HAP-1 (cell line): ENCODE results near the gene GLIS2.
"Not testable (repeated sequence)": the region's sequence is repeated elsewhere in the genome, so short reads cannot be mapped to it uniquely, and the experiment has no call there.

Experiments used
- DNase-seq, 2 experiments: peaks; one replicate each; pipeline ENCODE4 v3.0.0-alpha.2; 2016 to 2020; ENCODE audit warnings: low spot score in 2 of 2
- H3K27me3 ChIP-seq: fragments of 250-450 bp; sonication (Bioruptor Pico); 2 replicates; pipeline ENCODE4 v1.5.1; 2020; ENCODE audit warnings: low read depth, mild to moderate bottlenecking, moderate library complexity
- H3K36me3 ChIP-seq: fragments of 250-450 bp; sonication (Bioruptor Pico); replicated peaks from 2 replicates; pipeline ENCODE4 v1.5.1; 2020; ENCODE audit warnings: mild to moderate bottlenecking
- H3K4me1 ChIP-seq: fragments of 250-450 bp; sonication (Bioruptor Pico); 2 replicates; pipeline ENCODE4 v1.5.1; 2020; ENCODE audit warnings: mild to moderate bottlenecking
- H3K4me3 ChIP-seq: fragments of 250-450 bp; sonication (Bioruptor Pico); 2 replicates; pipeline ENCODE4 v1.5.1; 2020; ENCODE audit warnings: mild to moderate bottlenecking, moderate library complexity
- H3K9me3 ChIP-seq: fragments of 250-450 bp; sonication (Bioruptor Pico); 2 replicates; pipeline ENCODE4 v1.5.1; 2020; ENCODE audit warnings: mild to moderate bottlenecking, moderate library complexity
- in situ Hi-C: fragments of 300-500 bp; cut with MboI; formaldehyde crosslinking; loops from 3 replicates; pipeline ENCODE4 v1.14.3; 2020; ENCODE audit warnings: low sequenced_read_pairs, inconsistent platforms, mixed read lengths

Gene GLIS2

GRCh38 chr16:4328782-4329775 lies 13.2 kb downstream of the GLIS2 start:
- DNase-seq, result no peak

GRCh38 chr16:4330277-4330874 lies 14.5 kb downstream of the GLIS2 start:
- Histone ChIP-seq H3K9me3 (no peaks in the 10 kb centered on the region), H3K27me3 (no peaks in the 10 kb centered on the region), H3K36me3 (peaks cover 15% of the 10 kb centered on the region), H3K4me1 (peaks cover 7% of the 10 kb centered on the region), H3K4me3 (no peak overlapping the region)
- in situ Hi-C loops, result loop anchor here (10.0 kb wide), 1 partner anchor 136 kb away; no protein-coding TSS in a partner anchor
- peak in 1 of 2 experiments; percentile 84 for DNase-seq

More at GRCh38 chr16:4328782-4329775, 13.2 kb downstream of the GLIS2 start:
- peaks cover 7% of the 10 kb centered on the region for H3K4me1 ChIP-seq
- H3K9me3 ChIP-seq, result no peaks in the 10 kb centered on the region
- no peaks in the 10 kb centered on the region for H3K27me3 ChIP-seq
- in situ Hi-C loops, result no loop called here
- no peak overlapping the region for H3K4me3 ChIP-seq
- peaks cover 4% of the 10 kb centered on the region for H3K36me3 ChIP-seq

- H3K36me3 ChIP-seq, result peaks cover 25% of the 10 kb centered on the region
- in situ Hi-C loops, result loop anchor here (10.0 kb wide), 1 partner anchor 137 kb away; no protein-coding TSS in a partner anchor
- no peak for DNase-seq
These were observed 16.2 kb downstream of the GLIS2 start for GRCh38 chr16:4332083-4332482.

GRCh38 chr16:4332623-4333307 lies 16.9 kb downstream of the GLIS2 start:
- no peaks in the 10 kb centered on the region for H3K27me3 ChIP-seq
- DNase-seq, result no peak
- in situ Hi-C loops, result loop anchor here (10.0 kb wide), 1 partner anchor 138 kb away; no protein-coding TSS in a partner anchor
- peaks cover 25% of the 10 kb centered on the region for H3K36me3 ChIP-seq
- no peak overlapping the region for H3K4me3 ChIP-seq
- peaks cover 7% of the 10 kb centered on the region for H3K4me1 ChIP-seq
- no peaks in the 10 kb centered on the region for H3K9me3 ChIP-seq

More at GRCh38 chr16:4332083-4332482, 16.2 kb downstream of the GLIS2 start:
- Histone ChIP-seq H3K4me1 (peaks cover 7% of the 10 kb centered on the region), H3K4me3 (no peak overlapping the region), H3K27me3 (no peaks in the 10 kb centered on the region), H3K9me3 (no peaks in the 10 kb centered on the region)

GRCh38 chr16:4333308-4333638 lies 17.4 kb downstream of the GLIS2 start:
- H3K27me3 ChIP-seq, result no peaks in the 10 kb centered on the region
- H3K4me1 ChIP-seq, result peaks cover 3% of the 10 kb centered on the region
- no peaks in the 10 kb centered on the region for H3K9me3 ChIP-seq
- no peak overlapping the region for H3K4me3 ChIP-seq
- H3K36me3 ChIP-seq, result peaks cover 30% of the 10 kb centered on the region
- DNase-seq, result no peak
- in situ Hi-C loops, result loop anchor here (10.0 kb wide), 1 partner anchor 138 kb away; no protein-coding TSS in a partner anchor

- not testable (repeated sequence) for H3K9me3 ChIP-seq, H3K4me3 ChIP-seq, H3K4me1 ChIP-seq, H3K27me3 ChIP-seq, DNase-seq
- peaks cover 34% of the 10 kb centered on the region for H3K36me3 ChIP-seq
- in situ Hi-C loops, result loop anchor here (10.0 kb wide), 1 partner anchor 139 kb away; no protein-coding TSS in a partner anchor
These were observed 17.8 kb downstream of the GLIS2 start for GRCh38 chr16:4333714-4334113.

GRCh38 chr16:4334724-4335495 lies 19.0 kb downstream of the GLIS2 start:
- no peaks in the 10 kb centered on the region for H3K4me1 ChIP-seq
- DNase-seq, result no peak
- in situ Hi-C loops, result loop anchor here (10.0 kb wide), 1 partner anchor 140 kb away; no protein-coding TSS in a partner anchor
- no peaks in the 10 kb centered on the region for H3K27me3 ChIP-seq
- H3K36me3 ChIP-seq, result peaks cover 41% of the 10 kb centered on the region
- H3K9me3 ChIP-seq, result no peaks in the 10 kb centered on the region
- no peak overlapping the region for H3K4me3 ChIP-seq

- Histone ChIP-seq H3K9me3 (no peaks in the 10 kb centered on the region), H3K4me3 (no peak overlapping the region), H3K27me3 (no peaks in the 10 kb centered on the region), H3K36me3 (peaks cover 59% of the 10 kb centered on the region), H3K4me1 (no peaks in the 10 kb centered on the region)
- in situ Hi-C loops, result loop anchor here (10.0 kb wide), 1 partner anchor 142 kb away; no protein-coding TSS in a partner anchor
- no peak for DNase-seq
These were observed 21.1 kb downstream of the GLIS2 start for GRCh38 chr16:4336701-4337539.

- H3K36me3 ChIP-seq, result peaks cover 59% of the 10 kb centered on the region
- no peaks in the 10 kb centered on the region for H3K4me1 ChIP-seq
- DNase-seq, result no peak
- H3K4me3 ChIP-seq, result no peak overlapping the region
- in situ Hi-C loops, result loop anchor here (10.0 kb wide), 1 partner anchor 143 kb away; no protein-coding TSS in a partner anchor
- no peaks in the 10 kb centered on the region for H3K9me3 ChIP-seq
- no peaks in the 10 kb centered on the region for H3K27me3 ChIP-seq
These were observed 21.7 kb downstream of the GLIS2 start for GRCh38 chr16:4337540-4338088.

- Histone ChIP-seq H3K27me3 (no peaks in the 10 kb centered on the region), H3K4me3 (no peak overlapping the region), H3K36me3 (peaks cover 59% of the 10 kb centered on the region), H3K4me1 (no peaks in the 10 kb centered on the region), H3K9me3 (no peaks in the 10 kb centered on the region)
- in situ Hi-C loops, result loop anchor here (10.0 kb wide), 1 partner anchor 143 kb away; no protein-coding TSS in a partner anchor
- no peak for DNase-seq
These were observed 22.3 kb downstream of the GLIS2 start for GRCh38 chr16:4338125-4338582.

- Histone ChIP-seq H3K4me1 (no peaks in the 10 kb centered on the region), H3K27me3 (no peaks in the 10 kb centered on the region), H3K4me3 (no peak overlapping the region), H3K9me3 (no peaks in the 10 kb centered on the region), H3K36me3 (peaks cover 60% of the 10 kb centered on the region)
- no peak for DNase-seq
- in situ Hi-C loops, result loop anchor here (10.0 kb wide), 1 partner anchor 144 kb away; no protein-coding TSS in a partner anchor
These were observed 22.9 kb downstream of the GLIS2 start for GRCh38 chr16:4338712-4339299.
